ENCODE results near the gene CMTM6. TPM values are rescaled to one million over a fixed set of nuclear protein-coding genes. Genes with fewer than 3 reads are reported as not detected.
A peak's percentile ranks its signal among the peaks of the same experiment; 100 is the strongest.
"Not testable (repeated sequence)": the region's sequence is repeated elsewhere in the genome, so short reads cannot be mapped to it uniquely, and the experiment has no call there.

CMTM6 gene
- total RNA-seq, 1 donor from 2014 or later: 92.3 TPM

GRCh38 chr3:32500231-32500630 is 2.4 kb downstream of the CMTM6 start:
- DNase-seq (ENCODE audit: low read depth in 2 of 2): no peak

DNA sequence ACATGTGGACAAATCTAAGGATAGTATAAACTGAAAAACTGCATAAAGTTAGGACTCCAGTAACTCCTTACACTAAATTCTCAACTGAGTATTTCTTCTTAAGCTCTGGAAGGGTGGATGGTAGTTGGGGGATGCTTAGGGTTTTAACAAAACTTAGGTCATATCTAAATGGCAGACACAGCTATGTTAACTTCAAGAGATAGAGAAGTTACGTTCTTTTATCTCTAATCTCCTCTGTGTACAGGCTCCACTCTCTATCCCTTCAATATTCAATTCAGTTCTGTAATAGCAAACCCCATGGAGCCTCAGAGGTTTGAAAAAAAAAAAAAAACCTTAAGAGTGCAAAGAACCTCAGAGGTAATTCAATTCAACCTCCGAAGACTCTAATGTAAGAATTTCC is 3.1 kb downstream of the CMTM6 start:
- no peak for DNase-seq (ENCODE audit: low read depth in 2 of 2)

GRCh38 chr3:32498992-32499391 is 3.7 kb downstream of the CMTM6 start:
- DNase-seq (ENCODE audit: low read depth in 2 of 2): no peak

DNA sequence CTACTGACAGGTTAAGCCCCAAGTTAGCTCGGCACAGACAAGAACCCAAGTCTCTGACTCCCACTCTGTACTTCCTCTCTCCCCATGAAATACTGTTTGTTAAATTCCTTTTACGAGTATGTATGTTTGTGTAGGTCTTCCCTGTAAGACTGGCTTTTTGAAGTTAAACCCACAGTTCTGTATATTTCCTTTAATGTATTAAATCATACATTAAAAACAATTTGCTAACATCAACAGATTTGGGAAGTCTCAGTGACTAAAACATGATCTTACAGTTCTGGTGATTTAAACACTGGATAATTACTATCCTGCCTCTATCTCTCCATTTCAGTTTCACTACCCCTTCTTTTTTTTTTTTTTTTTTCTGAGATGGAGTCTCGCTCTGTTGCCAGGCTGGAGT is 4.4 kb downstream of the CMTM6 start:
- DNase-seq (ENCODE audit: low read depth in 2 of 2): no peak

DNA sequence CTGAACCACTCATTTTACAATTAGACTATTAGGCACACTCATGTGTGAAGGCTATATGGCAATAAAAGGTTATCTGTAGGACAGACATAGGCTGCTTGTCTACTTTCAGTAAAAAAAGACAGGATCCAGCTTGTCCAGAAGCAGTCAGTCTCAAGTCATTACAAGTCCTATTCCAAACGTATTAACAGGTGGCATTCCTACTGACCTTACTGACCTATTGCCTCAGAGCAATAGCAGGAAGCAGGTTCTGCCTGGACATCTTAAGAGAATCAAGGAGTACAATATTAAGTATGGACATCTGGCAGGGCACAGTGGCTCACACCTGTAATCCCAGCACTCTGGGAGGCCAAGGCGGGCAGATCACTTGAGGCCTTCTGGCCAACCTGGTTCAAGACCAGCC is 7.0 kb downstream of the CMTM6 start:
- peak in 1 of 2 donors; percentile 20 for DNase-seq (ENCODE audit: low read depth in 2 of 2)

DNA sequence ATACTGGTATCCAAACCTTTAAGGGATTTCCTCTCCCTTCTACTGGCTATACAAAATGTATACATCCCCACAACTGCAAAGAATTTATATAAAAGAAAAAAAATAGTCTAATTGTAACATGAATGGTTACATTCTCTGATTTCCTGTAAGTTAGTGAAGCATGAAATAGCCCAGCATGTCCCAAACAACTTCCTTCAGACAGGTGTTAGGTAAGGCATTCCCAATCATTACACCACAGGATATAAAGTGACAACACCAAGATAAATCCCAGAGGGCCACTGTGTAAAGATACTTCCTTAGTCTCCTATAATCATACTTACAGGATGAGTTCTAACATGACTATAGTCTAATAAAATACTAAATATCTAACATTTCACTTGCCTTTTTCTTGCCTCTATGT is 7.6 kb downstream of the CMTM6 start:
- no peak for DNase-seq (ENCODE audit: low read depth in 2 of 2)

- peak; percentile 29 to 80 for DNase-seq (ENCODE audit: low read depth in 2 of 2)
These were observed 8.9 kb downstream of the CMTM6 start for GRCh38 chr3:32493437-32494414.

GRCh38 chr3:32492684-32493436 is 9.8 kb downstream of the CMTM6 start:
- peak in 1 of 2 donors; percentile 35 for DNase-seq (ENCODE audit: low read depth in 2 of 2)

DNA sequence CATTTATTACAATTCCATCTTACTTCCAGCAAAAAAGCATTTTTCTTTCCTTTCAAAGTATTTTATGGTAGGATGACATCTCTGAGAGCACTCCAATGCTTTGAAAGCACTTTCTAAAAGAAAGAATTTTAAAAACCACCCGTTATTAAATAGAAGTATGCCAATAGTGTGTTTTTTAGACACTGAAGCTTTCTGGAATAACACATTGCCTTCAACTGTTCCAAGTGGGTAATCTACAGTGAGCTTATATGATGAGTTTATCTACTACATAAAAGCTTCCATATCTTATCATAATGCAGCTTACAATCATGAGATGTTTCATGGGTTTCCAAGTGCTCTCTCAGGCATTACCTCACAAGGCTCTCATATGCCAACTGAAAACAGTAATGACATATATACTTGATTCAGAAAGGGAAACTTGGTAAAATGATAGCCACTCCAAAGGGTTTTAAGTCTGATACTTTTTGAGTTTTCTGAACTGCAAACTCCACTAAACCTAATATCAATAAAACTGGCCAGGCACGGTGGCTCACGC is 14.1 kb downstream of the CMTM6 start:
- DNase-seq (ENCODE audit: low read depth in 2 of 2): peak in 1 of 2 donors; percentile 16

DNA sequence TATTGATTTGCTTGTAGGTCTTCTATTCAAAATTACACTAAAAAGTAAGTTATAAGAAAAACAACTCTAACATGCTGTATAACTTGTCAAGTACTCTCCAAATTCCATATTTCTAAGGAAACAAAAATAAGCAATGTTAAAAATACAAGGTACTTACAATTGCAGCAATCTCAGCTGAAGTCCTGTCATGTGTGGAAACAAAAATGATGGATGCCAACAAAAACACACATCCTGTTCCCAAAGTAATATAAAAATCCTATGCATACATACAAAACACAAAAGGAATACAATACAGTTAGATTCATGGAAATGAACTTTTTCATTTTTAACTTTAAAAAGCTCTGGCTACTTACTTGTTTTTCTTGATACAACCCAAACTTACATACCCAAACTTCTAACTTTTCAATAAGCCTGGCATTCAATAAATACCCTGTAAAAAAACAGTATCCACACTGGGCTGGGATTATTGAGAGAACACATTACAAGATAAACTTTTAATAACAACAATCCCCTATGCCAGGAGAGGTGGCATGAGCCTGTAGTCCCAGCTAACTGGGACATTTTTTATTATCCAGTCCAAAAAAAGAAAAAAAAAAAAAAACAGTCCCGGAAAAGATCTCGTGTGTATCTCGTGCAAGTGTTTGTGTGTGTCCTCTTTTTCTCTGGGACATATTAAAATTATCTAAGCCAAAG is 14.7 kb downstream of the CMTM6 start:
- DNase-seq (ENCODE audit: low read depth in 2 of 2): peak; percentile 40 to 91

- DNase-seq (ENCODE audit: low read depth in 2 of 2): no peak
These were observed 18.2 kb downstream of the CMTM6 start for GRCh38 chr3:32484436-32484835.

- DNase-seq (ENCODE audit: low read depth in 2 of 2): no peak
These were observed 18.9 kb downstream of the CMTM6 start for GRCh38 chr3:32483772-32484171.

DNA sequence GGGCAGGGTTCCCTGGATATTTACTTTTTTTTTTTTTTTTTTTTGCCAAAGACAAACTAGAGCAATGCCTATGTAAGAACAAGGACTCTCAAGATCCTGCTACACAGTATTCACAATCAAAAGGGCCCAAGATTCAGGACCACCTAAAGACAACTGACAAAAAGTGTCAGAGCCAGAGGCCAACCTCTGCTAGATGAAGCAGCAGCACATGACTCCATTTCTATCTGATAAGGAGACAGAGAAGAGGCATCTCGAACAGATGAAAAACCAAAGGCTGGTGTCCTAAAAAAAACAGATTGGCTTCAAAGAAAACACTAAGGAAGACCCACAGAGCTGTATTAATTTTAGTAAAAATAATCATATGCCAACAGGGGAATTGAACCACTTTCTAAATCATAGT is 20.0 kb downstream of the CMTM6 start:
- no peak for DNase-seq (ENCODE audit: low read depth in 2 of 2)

DNA sequence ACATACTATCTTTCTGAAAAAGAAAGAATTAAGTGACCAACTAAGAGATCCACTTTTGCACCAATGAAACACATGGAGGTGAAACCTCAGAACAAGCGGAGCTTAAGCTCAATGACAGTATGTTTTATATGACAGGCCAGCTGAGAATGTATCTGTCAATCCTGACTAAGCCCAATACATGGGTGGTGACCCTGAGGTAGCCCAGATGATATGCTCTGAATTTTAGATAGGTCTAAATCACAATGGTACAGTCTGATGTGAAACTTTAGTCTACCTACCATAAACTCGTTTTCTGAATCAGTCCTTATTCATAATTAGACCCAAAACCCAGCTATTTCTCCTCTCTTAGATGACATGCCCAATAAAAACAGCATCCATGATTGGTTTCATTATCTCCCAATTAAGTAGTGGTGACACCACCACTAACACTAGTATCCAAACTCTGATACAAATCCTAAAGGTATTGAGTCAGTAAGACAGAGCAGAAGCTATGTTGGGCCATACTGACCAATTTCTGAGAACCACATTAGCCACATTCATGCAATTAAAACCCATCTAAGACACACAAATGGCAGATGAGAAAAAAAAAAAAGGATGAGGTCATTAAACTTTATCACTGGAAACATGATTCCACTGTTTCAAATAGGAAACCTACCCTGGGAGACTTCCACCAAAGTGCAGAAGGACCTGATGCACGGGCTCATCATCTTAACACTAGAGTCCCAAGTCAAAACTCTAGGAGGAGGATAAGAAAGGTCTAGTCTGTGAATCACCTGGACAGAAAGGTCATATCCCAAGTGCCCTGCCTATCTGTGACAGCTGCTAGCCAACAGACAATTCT is 20.6 kb downstream of the CMTM6 start:
- DNase-seq (ENCODE audit: low read depth in 2 of 2): no peak

- no peak for DNase-seq (ENCODE audit: low read depth in 2 of 2)
These were observed 22.0 kb downstream of the CMTM6 start for GRCh38 chr3:32480604-32481003.

DNA sequence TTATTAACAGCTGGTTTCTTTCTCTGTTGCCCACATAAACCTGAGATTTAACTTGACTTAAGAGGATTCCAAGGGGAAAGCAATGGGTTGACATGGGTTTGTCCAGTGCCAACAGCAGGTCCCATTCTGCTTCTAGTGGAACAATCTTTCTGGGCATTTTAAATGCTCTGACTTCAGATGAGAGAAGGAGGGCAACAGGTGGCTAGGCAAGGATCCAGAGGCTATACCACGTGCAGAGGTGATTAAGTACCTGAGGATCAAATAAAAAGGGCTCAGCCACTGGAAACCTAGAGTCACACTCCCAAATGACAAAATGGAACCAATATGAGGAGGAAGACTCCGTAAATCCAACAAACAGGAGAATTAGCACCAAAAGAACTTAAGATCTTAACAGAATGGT is 28.5 kb downstream of the CMTM6 start:
- no peak for DNase-seq (ENCODE audit: low read depth in 2 of 2)

GRCh38 chr3:32472151-32472550 is 30.5 kb downstream of the CMTM6 start:
- DNase-seq (ENCODE audit: low read depth in 2 of 2): not testable (repeated sequence)

DNA sequence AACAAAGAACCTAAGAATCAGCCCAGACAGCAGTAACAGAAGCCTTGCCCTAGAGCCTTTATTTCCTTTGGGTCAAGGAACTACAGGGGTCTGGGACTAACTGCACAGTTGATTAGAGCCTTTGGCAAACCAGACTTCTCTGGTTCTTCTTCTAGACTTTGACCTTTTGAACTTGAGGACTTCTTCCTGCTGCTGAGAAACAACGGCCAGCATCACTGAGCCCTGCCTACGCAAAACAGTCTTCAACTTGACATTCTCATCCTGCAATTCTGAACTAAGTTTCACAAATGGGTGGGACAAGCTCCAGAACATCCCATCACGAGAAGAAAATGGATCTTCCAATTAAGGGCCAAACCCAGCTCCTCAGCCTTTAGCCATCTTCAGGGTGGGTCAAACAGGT is 31.4 kb downstream of the CMTM6 start:
- no peak for DNase-seq (ENCODE audit: low read depth in 2 of 2)

- DNase-seq (ENCODE audit: low read depth in 2 of 2): no peak
These were observed 32.3 kb downstream of the CMTM6 start for GRCh38 chr3:32470362-32470761.

DNA sequence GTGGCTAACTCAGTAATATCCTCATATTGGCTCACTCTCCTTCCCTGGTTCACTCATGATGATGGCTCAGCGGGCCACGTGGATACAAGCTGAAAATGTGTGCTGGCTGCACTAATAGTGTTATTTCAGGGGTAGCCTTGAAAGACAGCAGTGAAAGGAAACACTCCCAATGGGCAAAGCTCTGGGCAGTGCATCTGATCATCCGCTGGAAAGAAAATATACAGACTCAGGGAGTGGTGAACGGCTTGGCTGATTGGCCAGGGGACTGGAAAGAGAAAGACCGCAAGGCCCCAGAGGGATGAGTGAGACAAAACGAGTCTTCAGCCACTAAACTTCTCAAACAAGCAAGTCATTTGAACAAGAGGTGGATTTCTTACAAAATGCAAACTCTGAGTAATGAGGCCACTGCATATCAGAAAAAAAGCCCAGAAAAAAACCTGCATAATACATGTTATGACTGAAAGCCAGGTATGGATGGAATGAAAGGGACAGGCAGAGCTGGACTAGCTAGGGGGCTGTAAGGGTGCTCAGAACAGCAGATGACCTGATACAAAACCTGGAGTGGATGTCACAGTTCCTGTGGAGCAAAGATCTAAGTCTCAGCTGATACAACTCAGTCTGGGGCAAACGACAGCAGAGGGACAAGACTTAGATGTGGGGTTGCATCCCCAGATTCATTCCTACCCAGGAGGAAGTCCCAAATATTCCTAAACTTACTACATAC is 33.3 kb downstream of the CMTM6 start:
- DNase-seq (ENCODE audit: low read depth in 2 of 2): peak in 1 of 2 donors; percentile 42
